ENCODE results near the gene F10. TPM values are rescaled to one million over a fixed set of nuclear protein-coding genes. Genes with fewer than 3 reads are reported as not detected.
A peak's percentile ranks its signal among the peaks of the same experiment; 100 is the strongest.

Gene F10
- total RNA-seq, 2 experiments from 2014 or later: not detected

- Mint-ChIP-seq H3K4me3 (peak overlapping the region; percentile 5), H3K27ac (peak overlapping the region; percentile 85), H3K27me3 (ENCODE audit: low read depth) (no peaks in the 10 kb centered on the region), H3K9me3 (no peaks in the 10 kb centered on the region), H3K36me3 (ENCODE audit: low read depth) (peaks cover 57% of the 10 kb centered on the region), H3K4me1 (ENCODE audit: low read depth) (peaks cover 31% of the 10 kb centered on the region)
- peak; percentile 43 for DNase-seq
- intact Hi-C loops (cut with micrococcal nuclease): loop anchor here (1.0 kb wide), 1 partner anchor 22 kb away; the partner anchor contains the start of gene PCID2
- CTCF ChIA-PET: no interaction called here
Observed at GRCh38 chr13:113186061-113186900, 63.7 kb downstream of the F10 start.

GRCh38 chr13:113187263-113187669, 64.7 kb downstream of the F10 start:
- H3K9me3 Mint-ChIP-seq: no peaks in the 10 kb centered on the region
- DNase-seq: peak; percentile 75
- H3K4me1 Mint-ChIP-seq (ENCODE audit: low read depth): peaks cover 31% of the 10 kb centered on the region
- H3K27me3 Mint-ChIP-seq (ENCODE audit: low read depth): no peaks in the 10 kb centered on the region
- intact Hi-C loops (cut with micrococcal nuclease): loop anchor here (1.0 kb wide), 1 partner anchor 42 kb away; no protein-coding TSS in a partner anchor
- no peak overlapping the region for H3K4me3 Mint-ChIP-seq
- CTCF ChIA-PET: interaction anchor here (1.0 kb wide), 1 partner anchor 9 kb away, joined by 3 read pairs; no protein-coding TSS in a partner anchor
- H3K27ac Mint-ChIP-seq: peak overlapping the region; percentile 11
- H3K36me3 Mint-ChIP-seq (ENCODE audit: low read depth): peaks cover 55% of the 10 kb centered on the region

- Mint-ChIP-seq H3K27me3 (ENCODE audit: low read depth) (no peaks in the 10 kb centered on the region), H3K4me3 (no peak overlapping the region), H3K36me3 (ENCODE audit: low read depth) (peaks cover 55% of the 10 kb centered on the region), H3K9me3 (no peaks in the 10 kb centered on the region), H3K4me1 (ENCODE audit: low read depth) (peaks cover 31% of the 10 kb centered on the region), H3K27ac (peak overlapping the region; percentile 11)
- CTCF ChIA-PET: interaction anchor here (1.0 kb wide), 1 partner anchor 10 kb away, joined by 3 read pairs; no protein-coding TSS in a partner anchor
- no peak for DNase-seq
- intact Hi-C loops (cut with micrococcal nuclease): loop anchor here (1.0 kb wide), 1 partner anchor 43 kb away; no protein-coding TSS in a partner anchor
Observed at GRCh38 chr13:113187883-113188665, 65.5 kb downstream of the F10 start.

- DNase-seq: no peak
- peaks cover 57% of the 10 kb centered on the region for H3K36me3 Mint-ChIP-seq (ENCODE audit: low read depth)
- intact Hi-C loops (cut with micrococcal nuclease): no loop called here
- no peak overlapping the region for H3K4me3 Mint-ChIP-seq
- H3K4me1 Mint-ChIP-seq (ENCODE audit: low read depth): peaks cover 27% of the 10 kb centered on the region
- no peaks in the 10 kb centered on the region for H3K9me3 Mint-ChIP-seq
- H3K27me3 Mint-ChIP-seq (ENCODE audit: low read depth): no peaks in the 10 kb centered on the region
- no peak overlapping the region for H3K27ac Mint-ChIP-seq
- CTCF ChIA-PET: no interaction called here
Observed at GRCh38 chr13:113190181-113190580, 67.6 kb downstream of the F10 start.

- Mint-ChIP-seq H3K4me1 (ENCODE audit: low read depth) (peaks cover 10% of the 10 kb centered on the region), H3K36me3 (ENCODE audit: low read depth) (peaks cover 51% of the 10 kb centered on the region), H3K27ac (no peak overlapping the region), H3K9me3 (no peaks in the 10 kb centered on the region), H3K27me3 (ENCODE audit: low read depth) (no peaks in the 10 kb centered on the region), H3K4me3 (no peak overlapping the region)
- intact Hi-C loops (cut with micrococcal nuclease): no loop called here
- CTCF ChIA-PET: no interaction called here
- no peak for DNase-seq
Observed at GRCh38 chr13:113192279-113192678, 69.7 kb downstream of the F10 start.

GRCh38 chr13:113192902-113193301, 70.3 kb downstream of the F10 start:
- intact Hi-C loops (cut with micrococcal nuclease): loop anchor here (1.0 kb wide), 1 partner anchor 22 kb away; no protein-coding TSS in a partner anchor
- Mint-ChIP-seq H3K27me3 (ENCODE audit: low read depth) (no peaks in the 10 kb centered on the region), H3K27ac (no peak overlapping the region), H3K4me1 (ENCODE audit: low read depth) (peaks cover 4% of the 10 kb centered on the region), H3K36me3 (ENCODE audit: low read depth) (peaks cover 49% of the 10 kb centered on the region), H3K9me3 (no peaks in the 10 kb centered on the region), H3K4me3 (no peak overlapping the region)
- CTCF ChIA-PET: no interaction called here
- DNase-seq: no peak

GRCh38 chr13:113195360-113195759, 72.8 kb downstream of the F10 start:
- intact Hi-C loops (cut with micrococcal nuclease): no loop called here
- H3K36me3 Mint-ChIP-seq (ENCODE audit: low read depth): peaks cover 33% of the 10 kb centered on the region
- no peaks in the 10 kb centered on the region for H3K4me1 Mint-ChIP-seq (ENCODE audit: low read depth)
- H3K27me3 Mint-ChIP-seq (ENCODE audit: low read depth): no peaks in the 10 kb centered on the region
- DNase-seq: no peak
- H3K9me3 Mint-ChIP-seq: no peaks in the 10 kb centered on the region
- no peak overlapping the region for H3K27ac Mint-ChIP-seq
- CTCF ChIA-PET: no interaction called here
- H3K4me3 Mint-ChIP-seq: no peak overlapping the region

- intact Hi-C loops (cut with micrococcal nuclease): no loop called here
- no peak for DNase-seq
- H3K9me3 Mint-ChIP-seq: no peaks in the 10 kb centered on the region
- CTCF ChIA-PET: interaction anchor here (1.4 kb wide), 1 partner anchor 10 kb away, joined by 3 read pairs; no protein-coding TSS in a partner anchor
- no peak overlapping the region for H3K27ac Mint-ChIP-seq
- H3K4me3 Mint-ChIP-seq: no peak overlapping the region
- no peaks in the 10 kb centered on the region for H3K27me3 Mint-ChIP-seq (ENCODE audit: low read depth)
- peaks cover 31% of the 10 kb centered on the region for H3K36me3 Mint-ChIP-seq (ENCODE audit: low read depth)
- H3K4me1 Mint-ChIP-seq (ENCODE audit: low read depth): peaks cover 6% of the 10 kb centered on the region
Observed at GRCh38 chr13:113196970-113197737, 74.6 kb downstream of the F10 start.

Other genes with a start within 250 kb of the F10 start
- gene MCF2L, start 153.6 kb upstream of the F10 start, total RNA-seq: 1 to 10 TPM; 6.5 to 7.4 TPM
- gene F7, start 17.0 kb upstream of the F10 start, total RNA-seq: under 1 TPM; 0.35 to 0.62 TPM
- gene PROZ, start 35.8 kb downstream of the F10 start, total RNA-seq: not detected
- gene PCID2, start 85.9 kb downstream of the F10 start, total RNA-seq: 10 to 100 TPM; 63.5 to 67.1 TPM
- 10 to 100 TPM; 58.9 to 59.4 TPM for gene CUL4A, start 86.8 kb downstream of the F10 start, total RNA-seq
- gene LAMP1, start 174.4 kb downstream of the F10 start, total RNA-seq: 10 to 100 TPM; 33.5 to 33.7 TPM
- under 1 TPM; 0.44 to 0.45 TPM for gene GRTP1, start 241.3 kb downstream of the F10 start, total RNA-seq